GM18868 (cell line): ENCODE results near the gene CATSPER2.
"Not testable (repeated sequence)": the region's sequence is repeated elsewhere in the genome, so short reads cannot be mapped to it uniquely, and the experiment has no call there.

Experiments
- ATAC-seq: cut with Tn5 transposase; IDR thresholded peaks from one replicate; pipeline ENCODE4 v1.9.1; 2021; ENCODE audit warnings: mild to moderate bottlenecking, moderate library complexity; ENCODE audit not compliant: unreplicated experiment

The CATSPER2 gene

DNA sequence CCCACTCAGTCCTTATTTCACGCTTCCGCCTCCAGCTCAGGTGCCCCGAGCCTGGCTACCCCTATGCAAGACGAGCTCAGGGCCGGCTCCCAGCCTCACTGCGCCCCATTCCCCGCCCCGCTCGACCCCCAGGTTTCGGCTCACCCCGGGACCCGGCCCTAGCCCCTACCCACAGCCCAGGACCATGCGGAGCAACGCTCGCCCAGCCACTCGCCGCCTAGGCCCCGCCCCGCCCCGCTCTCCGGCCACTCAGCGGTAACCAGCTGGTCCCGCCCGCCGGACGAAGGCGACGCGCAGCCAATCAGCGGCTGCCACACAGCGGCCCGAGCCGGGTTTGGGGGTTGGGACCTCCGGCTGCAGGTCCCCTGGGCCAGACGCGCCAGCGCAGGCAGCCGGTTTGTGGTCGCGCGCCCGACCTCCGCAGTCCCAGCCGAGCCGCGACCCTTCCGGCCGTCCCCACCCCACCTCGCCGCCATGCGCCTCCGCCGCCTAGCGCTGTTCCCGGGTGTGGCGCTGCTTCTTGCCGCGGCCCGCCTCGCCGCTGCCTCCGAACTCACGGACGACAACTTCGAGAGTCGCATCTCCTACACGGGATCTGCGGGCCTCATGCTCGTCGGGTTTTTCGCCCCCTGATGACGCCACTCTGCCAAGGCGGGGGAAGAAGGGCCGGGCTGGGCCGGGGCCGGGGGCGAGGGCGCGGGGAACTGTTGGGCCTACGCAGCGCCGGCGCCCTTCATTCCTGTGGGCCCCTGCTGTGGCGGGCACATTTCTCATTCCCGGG, at the start of gene CATSPER2:
Gene CATSPER2 (minus strand): TSS at position 196 of the 781 bp plus-strand sequence. CDS start 783 bp downstream, outside the sequence.
- ATAC-seq = no peak

DNA sequence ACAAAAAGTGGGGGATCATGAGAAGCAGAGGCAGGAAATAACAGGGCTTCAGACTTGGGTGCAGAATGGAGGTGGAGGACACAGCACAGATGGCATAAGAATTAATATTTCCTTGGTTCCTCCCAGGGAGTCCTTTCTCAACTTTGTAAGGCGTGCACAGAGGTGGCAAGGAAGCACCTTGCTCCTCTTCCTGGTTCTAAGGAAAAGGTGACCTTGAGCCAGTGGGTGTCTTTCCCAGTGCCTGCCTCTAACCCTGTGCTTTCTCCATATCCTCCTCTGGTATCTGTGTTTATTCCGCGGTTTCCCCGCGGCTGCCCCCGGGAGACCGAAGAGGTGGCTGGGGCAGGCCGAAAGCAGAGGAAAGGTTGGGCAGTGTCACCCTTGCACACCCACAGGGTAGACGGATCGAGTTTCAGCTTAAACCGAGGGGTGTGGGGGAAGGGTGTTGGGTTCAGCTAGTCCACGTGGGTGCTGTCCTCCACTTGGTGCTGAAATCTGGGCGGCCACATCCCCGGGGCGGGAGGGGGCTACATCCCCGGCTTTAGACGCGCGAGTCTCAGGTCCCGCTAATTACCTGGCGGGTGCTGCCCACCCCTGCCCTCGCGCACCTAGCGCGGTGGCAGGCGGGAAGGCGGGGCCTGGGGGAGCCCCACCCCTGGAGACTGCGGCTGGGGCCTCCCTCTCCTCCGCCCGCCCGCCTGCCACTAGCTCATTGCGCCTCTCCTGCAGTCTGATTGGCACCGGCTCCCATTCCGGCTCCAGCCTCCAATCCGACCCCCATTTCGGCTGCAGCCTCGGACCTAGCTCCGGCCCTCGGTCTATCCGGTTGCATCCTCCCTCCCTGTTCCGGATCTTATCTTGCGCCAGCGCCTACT, 44.7 kb upstream of the CATSPER2 start, which contains the start of gene CKMT1A:
Gene CKMT1A (plus strand): TSS at position 712 of the 875 bp plus-strand sequence. CDS start 192 bp downstream, outside the sequence.
- ATAC-seq = not testable (repeated sequence)

DNA sequence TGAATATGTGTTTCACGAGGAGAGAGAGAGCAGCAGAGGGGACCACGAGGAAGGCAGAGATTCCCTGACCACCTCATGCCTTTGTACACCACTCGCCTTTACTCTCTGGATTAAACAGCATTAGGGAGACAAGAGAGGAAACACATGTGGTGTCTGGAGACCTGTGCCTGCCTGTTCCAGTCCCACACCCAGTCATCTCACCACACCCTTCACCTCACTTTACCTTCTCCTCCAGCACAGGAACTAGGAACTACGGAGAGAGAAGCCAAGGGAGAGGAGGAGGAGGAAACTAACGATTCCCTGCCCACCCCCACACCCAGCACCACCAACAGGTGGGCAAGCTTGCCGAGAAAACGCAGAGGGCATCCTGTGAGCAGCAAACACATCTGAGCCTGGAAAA, 44.0 kb upstream of the CATSPER2 start:
- ATAC-seq = not testable (repeated sequence)

DNA sequence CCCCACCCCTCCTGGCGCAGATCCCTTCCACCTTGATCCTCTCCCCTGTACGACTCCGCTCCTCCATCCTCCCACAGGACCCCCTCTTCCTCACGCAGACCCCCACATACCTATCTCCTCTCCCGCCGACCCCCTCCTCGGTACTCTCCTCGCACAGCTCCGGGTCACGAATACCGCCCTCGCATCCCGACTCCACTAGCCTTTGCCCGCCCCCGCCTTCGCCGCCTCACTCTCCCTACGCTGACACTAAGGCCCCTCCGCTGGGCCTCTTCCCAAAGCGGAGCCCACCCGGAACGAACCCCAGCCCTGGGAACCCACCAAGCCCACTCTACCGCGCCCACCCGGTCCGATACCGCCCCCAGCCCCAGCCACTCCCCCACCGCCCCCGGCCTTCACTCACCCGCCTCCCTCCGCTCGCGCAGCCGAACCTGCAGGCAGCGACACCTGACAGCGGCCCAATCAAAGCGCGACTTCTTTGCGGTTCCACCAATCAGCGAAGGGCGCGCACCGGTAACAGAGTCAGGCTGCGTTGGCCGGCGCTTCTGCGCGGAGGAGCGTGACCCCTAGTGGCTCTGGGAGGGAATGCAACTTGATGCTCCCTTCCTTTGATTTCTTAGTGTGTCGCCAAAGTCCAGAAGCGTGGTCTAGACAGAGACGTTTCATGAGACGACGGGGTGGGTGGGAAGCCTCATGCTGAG, 41.1 kb upstream of the CATSPER2 start:
- ATAC-seq = peak; percentile 96

DNA sequence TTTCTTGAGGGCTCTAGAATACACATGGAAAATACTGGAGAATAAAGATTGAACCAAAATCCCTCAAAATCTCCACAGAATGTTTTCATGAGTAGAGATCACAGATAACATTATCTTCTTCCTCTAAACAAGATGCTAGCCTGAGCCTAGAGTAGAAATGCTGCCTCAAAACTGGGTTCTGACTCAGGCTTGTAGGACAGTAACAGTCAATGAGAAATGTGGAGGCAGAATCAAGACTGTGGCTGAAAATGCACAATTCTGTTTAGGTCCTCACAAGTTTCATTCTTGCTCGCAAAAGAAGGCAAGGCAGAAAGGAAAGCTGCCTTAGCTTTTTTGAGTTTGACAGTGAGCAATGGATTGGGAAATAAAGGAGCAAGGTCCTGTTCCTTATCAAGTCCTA, 25.5 kb upstream of the CATSPER2 start:
- ATAC-seq = not testable (repeated sequence)

DNA sequence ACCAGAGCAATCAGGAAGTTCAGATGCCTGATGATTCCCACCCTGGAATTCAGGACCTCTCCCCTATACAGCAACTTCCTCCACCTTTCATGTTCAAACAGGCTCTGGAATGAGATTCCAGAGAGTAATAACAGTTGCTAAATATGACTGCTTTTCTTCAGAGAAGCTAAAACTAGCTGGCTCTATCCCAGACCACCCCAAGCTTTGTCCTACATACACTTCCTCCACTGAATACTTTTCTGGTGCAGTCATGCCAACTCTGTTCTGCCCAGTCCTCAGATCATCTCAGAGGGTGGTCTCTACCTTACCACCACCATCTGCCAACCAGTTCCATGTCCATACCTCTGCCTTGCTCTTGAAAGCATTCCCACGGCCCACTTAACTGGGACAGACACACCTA, 17.5 kb upstream of the CATSPER2 start:
- not testable (repeated sequence) for ATAC-seq

DNA sequence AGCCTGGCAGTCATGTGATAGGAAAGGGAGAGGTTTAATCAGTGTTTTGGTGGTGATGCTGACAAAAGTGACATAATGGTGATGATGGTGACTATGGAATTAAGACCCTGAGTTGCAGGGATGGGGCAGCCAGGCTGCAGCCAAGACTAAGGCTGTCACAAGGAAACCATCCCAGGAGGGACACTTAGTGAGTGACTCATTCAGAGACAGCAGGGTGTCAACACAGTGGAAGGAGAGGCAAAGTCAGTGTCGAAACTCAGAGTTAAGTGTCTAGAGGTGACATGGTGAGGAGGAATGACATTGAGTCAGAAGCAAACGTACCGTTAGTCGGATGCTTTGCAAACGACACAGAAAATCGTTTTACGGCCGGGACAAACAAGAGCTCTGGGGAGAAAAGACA, 14.7 kb upstream of the CATSPER2 start:
- not testable (repeated sequence) for ATAC-seq

DNA sequence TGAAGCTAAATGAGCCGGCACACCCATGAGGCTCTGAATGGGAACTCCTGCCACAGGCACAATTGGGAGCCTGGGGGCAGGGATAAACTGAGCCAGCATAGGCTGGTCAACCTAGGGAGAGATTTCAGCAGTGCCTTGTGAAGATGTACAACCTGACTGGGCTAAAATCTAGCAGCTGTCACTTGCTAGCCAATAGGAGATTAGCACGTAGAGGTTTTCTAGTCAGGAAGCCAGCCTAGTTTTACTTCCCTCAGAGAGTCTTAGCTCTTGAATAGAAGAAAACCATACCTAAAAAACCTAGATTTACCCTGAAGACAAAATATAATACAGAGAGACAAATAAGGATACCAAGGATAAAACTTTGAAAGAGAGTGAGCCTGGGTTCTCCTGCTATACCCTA, 13.6 kb upstream of the CATSPER2 start:
- ATAC-seq = not testable (repeated sequence)

DNA sequence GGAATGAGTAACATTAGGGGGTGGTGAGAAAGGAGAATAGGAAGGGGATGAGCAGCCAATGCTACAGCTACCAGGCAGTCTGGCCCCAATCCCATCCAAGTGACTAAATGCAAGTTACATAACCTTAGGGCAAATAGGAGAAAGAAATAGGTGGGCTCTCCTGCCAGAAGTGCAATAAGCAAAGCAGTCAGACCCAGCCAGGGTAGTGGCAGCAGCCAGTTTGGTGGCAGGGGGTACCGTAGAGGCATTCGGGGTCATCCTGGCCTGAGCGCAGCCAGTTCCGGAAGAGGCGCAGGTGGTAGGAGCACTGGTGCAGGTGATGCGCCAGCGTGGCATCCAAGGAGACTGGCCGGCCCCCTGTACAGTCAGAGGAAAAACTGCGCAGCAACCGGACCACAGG, 11.1 kb upstream of the CATSPER2 start:
- ATAC-seq = not testable (repeated sequence)

DNA sequence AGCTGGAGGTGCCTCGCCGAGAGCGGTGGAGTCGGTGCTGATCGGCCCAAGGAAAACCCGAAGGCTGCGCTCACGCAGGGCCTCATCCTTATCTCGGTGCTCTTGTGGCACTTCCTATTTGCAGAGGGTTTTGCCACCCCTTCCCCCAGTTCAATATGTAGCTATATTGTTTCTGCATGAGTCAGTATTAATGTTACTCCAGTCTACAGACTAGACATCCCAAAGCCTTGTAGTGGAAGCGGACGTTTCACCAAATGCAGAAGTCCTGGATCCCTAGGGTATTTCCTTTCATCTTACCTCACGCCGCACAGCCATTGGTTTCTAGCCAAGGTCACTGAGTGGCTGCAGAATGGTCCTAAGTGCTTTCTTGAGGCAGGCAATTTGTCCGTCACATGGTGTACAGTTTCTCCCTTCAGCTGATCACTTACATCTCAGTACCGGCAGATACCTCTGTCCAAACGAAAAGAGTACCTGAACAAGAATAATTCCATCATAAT, 834 bp upstream of the CATSPER2 start:
- not testable (repeated sequence) for ATAC-seq

DNA sequence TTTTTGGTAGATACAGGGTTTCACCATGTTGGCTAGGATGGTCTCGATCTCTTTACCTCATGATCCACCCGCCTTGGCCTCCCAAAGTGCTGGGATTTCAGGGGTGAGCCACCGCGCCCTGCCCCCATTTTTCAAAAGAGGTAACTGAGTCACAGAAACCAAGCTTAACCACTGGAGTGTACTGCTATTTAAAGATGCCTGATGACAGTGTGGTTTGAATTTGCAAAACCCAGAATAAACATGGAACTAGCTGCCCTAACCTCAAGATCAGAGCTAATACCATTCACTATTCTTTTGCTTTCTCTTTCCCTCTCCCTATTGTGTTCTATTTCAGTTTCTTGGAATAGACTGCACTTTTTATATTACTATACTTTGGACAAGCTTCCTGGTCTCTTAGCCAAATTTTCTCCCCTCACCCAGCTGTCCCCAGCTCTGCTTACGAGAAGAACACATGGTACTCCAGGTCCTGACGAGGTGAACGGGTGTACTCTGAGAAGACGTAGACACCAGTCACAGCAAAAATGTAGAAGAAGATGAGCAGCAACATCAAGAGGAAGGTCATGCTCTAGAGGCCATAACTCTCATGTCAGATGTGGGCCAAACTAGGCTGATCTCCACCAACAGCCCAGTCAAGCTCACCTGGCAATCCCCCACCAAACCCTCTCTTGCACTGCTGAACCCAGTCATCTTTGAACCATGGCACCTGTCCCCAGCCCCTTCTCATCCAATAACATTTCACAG, 10.0 kb downstream of the CATSPER2 start:
- peak; percentile 57 for ATAC-seq

DNA sequence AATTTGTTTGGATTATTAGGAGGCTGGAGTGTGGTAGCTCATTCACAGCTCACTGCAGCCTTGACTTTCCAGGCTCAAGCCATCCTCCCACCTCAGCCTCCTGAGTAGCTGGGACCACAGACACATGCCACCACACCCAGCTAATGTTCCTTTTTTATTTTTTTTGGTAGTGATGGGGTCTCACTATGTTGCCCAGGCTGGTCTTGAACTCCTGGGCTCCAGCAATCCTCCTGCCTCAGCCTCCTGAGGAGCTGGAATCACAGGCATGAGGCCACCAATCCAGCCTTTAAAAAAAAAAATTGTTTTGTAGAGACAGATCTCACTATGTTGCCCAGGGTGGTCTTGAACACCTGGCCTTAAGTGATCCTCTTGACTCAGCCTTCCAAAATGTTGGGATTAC, 21.7 kb downstream of the CATSPER2 start:
- ATAC-seq = not testable (repeated sequence)

DNA sequence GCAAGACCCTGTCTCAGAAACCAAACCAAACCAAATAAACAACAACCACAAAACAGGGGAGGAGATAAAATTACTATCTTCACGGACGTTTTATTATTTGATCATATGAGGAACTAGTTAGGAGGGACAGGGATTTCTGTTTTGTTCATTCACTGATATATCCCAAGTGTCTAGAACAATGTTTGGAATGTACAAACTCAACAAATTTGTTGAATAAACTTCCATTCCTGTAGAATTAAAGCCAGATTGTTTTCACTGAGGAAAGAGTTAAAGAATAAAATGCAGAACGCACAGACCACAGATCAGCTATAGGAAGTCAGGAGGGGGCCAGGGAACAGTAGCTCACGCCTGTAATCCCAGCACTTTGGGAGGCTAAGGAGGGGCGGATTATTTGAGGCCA, 23.5 kb downstream of the CATSPER2 start:
- ATAC-seq = no peak

DNA sequence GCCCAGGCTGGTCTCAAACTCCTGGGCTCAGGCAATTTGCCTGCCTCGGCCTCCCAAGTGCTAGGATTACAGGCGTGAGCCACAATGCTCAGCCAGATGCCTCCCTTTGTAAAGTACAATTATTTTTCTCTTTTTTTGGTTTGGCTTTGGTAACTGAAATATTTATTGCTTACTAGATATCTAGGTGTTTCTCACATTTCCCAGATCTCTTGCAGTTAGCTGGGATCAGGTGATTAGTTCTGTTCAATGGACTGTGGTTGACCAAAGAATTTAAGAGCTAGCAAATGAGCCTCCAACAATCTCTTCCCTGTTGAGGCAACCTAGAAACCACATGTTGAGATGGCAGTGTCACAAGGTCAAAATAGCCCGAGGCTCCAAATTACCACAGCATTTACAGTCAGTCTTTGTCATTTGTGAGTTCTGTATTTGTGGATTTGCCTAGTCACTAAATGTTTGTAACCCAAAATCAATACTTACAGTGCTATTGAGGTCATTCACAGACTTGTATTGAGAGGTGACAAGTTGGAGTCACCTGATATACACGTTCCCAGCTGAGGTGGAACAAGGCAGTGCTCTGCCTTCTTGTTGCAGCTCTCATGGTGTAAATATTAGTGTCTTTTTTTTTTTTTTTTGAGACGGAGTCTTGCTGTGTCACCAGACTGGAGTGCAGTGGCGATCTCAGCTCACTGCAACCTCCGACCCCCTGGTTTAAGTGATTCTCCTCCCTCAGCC, 26.4 kb downstream of the CATSPER2 start:
- ATAC-seq = not testable (repeated sequence)

DNA sequence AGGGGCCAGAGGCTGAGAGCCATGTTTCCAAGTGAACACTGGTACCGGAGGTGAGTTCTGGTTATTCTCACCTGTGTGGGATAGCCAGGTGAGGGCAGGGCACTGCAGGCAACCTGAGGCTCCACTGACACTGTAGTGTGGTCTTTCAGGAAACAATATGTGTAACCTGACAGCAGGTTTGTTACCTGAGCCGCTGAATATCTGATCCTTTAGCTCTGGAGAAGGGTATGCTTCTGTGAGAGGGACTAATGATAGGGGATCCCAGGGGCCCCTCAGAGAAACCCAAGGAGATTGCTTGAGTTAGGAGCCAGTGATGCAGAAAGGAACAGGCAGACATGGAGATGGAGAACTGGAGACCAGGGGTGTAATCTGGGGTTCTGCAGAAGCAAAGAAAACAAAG, 29.9 kb downstream of the CATSPER2 start, which contains the start of gene STRC:
Gene STRC (minus strand): TSS at position 101 of the 400 bp plus-strand sequence. CDS start 78 bp downstream, at position 23.
- not testable (repeated sequence) for ATAC-seq

DNA sequence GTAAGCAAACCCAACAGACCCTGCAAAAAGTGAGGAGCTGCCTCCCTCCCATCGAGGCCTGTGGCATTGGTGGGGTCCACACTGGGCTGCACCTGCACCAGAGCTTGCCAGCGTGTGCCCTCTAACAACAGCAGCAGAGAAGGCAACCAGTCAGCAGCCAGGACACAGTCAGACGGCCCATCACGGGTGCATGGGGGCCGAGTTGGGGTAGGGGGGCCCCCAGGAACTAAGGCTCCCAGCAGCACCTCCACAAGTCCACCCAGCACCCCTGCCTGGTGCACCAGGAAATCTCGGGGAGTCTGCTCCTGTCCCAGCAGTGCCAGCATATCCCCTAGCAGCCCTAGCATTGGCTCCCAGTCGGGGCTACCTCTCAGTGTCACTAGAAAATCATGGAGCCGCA, 30.9 kb downstream of the CATSPER2 start:
- ATAC-seq = not testable (repeated sequence)

DNA sequence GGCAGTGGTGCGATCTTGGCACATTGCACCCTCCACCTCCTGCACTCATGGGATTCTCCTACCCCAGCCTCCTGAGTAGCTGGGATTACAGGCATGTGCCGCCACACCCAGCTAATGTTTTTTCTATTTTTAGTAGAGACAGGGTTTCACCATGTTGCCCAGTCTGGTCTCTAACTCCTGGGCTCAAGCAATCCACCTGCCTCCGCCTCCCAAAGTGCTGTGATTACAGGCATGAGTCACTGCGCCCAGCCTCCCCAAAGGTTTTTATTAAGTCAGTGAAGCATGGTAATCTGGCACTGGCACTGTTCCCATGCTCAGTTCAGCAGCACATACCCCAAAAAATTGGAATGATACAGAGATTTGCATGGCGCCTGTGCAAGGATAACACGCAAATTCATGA, 46.4 kb downstream of the CATSPER2 start:
- ATAC-seq = not testable (repeated sequence)

DNA sequence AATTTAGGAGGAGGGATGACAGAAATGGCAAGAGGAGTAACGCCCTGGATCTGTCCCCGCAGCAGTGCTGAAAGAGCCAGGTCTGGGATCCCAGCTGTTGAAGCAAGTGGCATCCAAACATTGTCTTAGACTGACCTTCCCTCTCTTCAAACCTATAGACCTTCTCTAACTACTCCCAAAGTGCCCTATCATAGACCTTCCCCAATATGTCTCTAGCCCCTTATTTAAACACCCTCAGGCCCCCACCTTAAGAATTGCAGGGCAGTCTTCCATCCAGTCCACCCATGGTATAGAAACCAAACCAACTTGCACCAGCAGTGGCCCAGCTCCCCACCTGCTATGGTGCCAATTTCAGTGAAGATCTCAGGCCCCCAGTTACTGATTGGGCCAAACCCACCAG, 48.4 kb downstream of the CATSPER2 start:
- not testable (repeated sequence) for ATAC-seq

DNA sequence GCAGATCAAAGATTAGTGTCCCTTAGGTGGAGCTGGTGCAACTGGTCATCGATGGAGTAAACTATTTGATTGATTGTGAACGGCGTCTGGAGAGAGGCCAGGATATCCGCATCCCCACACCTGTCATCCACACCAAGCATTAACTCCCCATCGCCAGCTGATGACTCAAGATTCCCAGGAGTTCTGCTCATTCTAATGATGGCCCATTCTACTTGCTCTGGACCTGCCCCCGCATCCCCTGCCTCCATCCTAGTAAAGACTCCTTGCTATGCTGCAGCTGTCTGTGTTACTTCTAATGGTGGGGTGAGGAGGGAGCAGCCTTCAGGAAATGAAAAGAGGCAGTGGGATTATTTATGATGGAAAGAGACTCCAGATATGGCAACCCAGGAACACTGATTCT, 49.5 kb downstream of the CATSPER2 start:
- not testable (repeated sequence) for ATAC-seq
